GM19467 (cell line): Measurements from ENCODE around the gene QPCT.
"Not testable (repeated sequence)": the region's sequence is repeated elsewhere in the genome, so short reads cannot be mapped to it uniquely, and the experiment has no call there.

Experiments used
- ATAC-seq: cut with Tn5 transposase; IDR thresholded peaks from one replicate; pipeline ENCODE4 v1.9.1; 2021; ENCODE audit warnings: mild to moderate bottlenecking, moderate library complexity; ENCODE audit not compliant: unreplicated experiment

QPCT gene

DNA sequence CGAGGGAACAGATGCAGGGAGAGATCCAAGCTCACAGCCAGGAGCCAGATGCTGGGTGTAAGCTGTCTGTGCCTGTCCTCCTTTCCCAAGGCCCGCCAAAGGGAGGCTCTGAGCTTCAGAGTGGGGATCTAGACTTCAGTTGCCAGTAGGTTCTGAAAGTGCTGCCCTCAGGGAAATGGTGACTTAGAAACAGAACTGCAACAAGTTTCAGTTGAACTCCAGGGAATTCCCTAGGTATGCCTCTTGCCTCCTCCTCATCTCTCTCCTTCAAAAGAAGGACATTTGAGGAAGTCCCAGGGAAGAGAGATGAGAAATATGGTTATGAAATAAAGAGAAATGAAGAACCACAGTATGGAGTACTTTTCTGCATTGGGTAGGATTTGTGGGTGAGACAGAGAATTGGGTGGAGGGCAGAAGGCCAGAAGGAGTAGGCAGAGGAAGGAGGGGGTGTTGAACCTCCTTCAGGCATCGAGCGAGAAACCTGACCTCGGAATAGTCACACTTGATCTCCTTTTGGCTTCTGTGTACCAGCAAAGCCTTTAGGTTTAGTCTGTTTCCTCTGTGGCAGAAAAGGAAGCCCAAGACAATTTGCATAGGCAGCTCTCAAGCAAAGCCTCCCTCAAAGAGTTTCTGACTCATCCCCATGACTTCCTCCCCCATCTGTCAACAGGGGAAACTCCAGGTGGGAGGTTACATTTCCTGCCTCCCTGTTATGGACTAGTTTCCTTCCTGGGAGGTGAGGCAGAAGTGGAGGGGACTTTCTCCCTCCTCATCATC lies 45.7 kb downstream of the QPCT start:
- peak; percentile 95 for ATAC-seq

DNA sequence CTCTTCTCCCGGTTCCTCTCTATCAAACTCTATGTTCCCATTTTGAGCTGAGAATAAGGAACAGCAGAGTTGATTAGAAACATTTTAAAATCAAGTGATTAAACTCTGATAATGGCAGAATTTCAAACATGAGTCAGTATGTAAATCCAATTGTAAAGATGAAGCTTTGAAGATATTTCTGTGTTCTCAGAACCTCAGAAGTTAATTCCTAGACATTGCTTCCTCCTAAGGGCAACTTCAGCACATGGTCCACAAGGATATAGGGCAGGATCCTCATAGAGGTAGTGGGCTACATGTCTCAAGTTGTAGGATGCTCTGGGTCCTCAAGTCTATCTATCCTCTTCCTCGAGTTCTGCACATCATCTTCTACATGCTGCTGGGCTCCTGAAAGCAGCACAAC lies 46.3 kb downstream of the QPCT start:
- ATAC-seq: no peak

DNA sequence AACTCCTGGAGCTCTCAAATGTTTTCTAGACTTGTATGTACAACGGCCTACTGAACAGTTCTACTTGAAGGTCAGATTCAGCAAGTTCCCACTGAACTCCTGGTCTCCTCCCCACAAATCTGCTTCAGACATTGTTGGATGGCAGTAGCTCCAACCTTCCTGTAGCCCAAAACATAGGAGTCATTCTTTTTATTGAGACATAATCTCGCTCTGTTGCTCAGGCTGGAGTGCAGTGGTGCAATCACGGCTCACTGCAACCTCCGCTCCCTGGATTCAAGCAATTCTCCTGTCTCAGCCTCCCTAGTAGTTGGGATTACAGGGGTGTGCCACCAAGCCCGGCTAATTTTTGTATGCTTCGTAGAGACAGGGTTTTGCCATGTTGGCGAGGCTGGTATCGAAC lies 47.3 kb downstream of the QPCT start:
- no peak for ATAC-seq

GRCh38 chr2:37392428-37392827 lies 48.0 kb downstream of the QPCT start:
- ATAC-seq: no peak

DNA sequence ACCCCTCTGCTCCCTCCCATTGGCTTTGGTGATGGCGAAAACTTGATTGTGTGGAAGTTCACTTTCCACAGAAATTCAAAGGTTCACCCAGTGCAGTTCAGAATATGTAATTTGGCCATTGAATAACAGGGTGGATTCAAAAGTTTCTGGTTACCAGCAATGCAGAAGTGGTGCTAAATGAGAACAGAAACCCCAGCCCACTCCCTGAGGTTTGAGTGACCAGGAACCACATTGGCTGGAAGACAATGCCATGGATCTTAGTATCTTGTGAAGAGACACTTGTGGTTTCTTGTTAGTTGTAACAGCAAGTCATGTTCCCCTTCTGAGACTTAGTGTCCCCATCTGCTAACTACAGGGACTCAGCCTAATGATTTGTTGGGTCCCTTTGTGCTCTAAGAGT lies 49.8 kb downstream of the QPCT start:
- ATAC-seq: no peak

DNA sequence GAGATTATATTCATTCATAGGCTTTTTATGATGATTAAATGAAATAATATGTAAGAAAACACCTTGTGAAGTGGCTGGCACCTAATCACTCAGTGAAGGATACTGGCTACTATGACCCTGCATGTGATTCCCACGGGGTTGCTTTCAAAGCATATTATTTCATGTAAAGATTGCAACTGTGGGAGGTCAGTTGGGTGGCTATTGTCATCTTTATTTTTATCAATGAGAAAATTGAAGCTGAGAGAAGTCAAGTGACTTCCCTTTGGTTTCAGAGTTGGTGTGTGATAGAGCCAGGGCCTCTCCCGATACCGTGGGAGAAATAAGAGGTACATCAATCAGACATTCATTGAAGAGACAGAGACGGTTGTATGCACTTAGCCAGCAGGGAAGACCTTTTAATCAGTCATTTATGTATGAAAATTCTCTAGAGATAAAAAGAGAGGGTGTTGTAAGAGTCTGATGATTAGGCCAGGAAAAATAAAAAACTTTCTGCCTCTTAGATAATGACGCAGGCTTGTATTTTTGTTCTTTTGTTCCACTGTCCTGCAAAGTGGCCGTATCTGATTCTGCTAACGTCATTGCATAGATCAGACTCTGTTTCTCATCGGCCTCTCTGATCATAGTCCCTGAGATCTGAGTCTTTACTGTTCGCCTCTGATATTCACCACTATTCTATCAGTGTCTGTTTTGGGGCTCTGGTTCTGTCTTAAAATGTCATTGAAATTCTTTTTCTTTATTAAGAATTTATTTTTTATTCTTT lies 50.5 kb downstream of the QPCT start:
- no peak for ATAC-seq

GRCh38 chr2:37396890-37397565 lies 52.6 kb downstream of the QPCT start:
- ATAC-seq: no peak

GRCh38 chr2:37398990-37399389 lies 54.6 kb downstream of the QPCT start:
- ATAC-seq: no peak

- ATAC-seq: no peak
Observed at GRCh38 chr2:37400041-37400440, 55.6 kb downstream of the QPCT start.

GRCh38 chr2:37402636-37403035 lies 58.2 kb downstream of the QPCT start:
- no peak for ATAC-seq

DNA sequence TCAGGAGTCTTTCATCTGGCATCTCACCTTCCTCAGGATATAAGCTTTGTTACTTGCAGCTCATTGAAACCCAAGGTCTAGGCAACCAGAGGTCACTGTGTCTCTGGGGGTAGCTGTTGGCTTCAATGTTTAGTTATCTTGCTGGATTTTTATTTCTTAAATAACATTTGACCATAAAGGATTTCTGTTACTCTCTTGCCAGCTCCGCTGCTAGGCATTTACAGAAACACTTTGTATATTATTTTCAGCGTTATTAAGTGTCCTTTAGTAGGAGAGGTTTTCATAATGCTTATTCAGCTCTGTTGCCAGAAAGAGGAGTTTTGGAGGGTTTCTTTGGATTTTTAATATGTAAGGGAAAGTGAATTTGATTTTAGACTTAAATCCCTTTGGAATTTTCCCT lies 61.4 kb downstream of the QPCT start:
- no peak for ATAC-seq

DNA sequence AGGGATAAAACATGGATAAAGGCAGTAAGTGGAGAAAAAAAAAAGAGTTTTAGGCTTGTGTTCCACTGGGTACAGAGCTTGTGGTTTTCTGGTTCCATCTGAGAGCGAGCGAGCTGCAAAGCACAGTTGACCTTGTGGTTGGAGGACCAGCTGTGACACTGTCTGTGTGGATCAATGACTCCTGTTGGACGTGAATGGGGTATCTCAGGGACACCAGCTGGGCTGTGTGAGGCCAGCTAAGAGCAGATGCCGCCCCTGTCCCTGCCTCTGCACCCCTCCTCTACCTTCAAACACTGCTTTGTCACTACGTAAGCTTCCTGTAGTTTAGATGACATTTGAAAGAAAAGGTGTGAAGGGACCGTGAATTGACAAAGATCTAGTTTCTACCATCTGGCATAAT lies 67.8 kb downstream of the QPCT start:
- ATAC-seq: no peak

DNA sequence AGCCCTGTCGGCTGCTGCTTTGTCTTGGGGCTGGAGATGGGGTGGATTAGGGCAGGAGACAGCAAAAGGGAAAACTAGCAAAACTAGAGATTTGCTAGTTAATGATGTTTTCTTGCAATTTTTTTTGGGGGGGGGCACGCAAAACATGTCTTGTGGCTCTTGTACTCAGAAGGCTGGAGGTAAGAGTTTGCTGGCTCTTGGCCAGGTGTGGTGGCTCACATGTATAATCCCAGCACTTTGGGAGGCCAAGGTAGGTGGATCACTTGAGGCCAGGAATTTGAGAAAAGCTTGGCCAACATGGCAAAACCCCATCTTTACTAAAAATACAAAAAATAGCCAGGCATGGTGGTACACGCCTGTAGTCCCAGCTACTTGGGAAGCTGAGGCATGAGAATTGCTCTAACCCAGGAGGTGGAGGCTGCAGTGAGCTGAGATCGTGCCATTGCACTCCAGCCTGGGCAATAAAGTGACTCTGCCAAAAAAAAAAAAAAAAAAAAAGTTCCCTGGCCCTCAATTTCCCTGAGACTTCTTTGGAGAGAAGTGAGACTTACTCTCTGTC lies 69.6 kb downstream of the QPCT start:
- ATAC-seq: not testable (repeated sequence)

GRCh38 chr2:37414470-37414949 lies 70.1 kb downstream of the QPCT start:
- no peak for ATAC-seq

DNA sequence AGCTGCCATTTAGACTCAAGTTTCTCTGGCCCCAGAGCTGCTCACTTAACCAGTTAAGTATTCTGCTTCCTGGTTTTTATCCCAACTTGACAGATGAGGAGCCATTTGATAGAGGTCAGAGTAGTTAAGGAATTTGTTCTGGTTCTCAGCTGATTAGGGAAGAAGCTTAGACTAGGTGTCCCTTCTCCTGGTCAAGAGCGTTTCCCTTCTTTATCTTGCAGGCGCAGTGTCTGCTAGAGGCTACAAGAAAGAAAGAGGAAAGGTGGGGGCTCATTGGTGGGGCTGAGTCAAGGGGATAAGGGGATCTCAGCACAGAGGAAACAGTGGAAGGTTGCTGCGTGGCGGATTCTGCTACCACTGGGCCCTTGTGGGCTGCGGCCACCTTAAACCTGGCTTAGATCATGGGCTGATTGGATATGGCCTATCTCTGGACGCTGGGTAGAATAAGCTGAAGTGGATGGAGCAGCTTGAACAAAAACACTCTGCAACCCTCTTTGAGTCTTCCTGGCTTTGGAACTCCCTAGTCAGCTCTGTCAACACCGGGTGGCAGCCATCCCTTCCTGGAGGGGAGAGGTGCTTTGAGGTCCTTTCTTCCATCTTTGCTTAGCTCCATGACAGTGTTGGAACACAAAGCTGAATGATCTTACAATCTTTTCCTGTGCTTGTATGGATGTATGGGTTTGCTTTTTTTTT lies 70.8 kb downstream of the QPCT start:
- no peak for ATAC-seq

GRCh38 chr2:37417321-37417720 lies 72.9 kb downstream of the QPCT start:
- ATAC-seq: no peak

GRCh38 chr2:37418956-37419355 lies 74.5 kb downstream of the QPCT start:
- no peak for ATAC-seq

- ATAC-seq: no peak
Observed at GRCh38 chr2:37421686-37422085, 77.3 kb downstream of the QPCT start.

DNA sequence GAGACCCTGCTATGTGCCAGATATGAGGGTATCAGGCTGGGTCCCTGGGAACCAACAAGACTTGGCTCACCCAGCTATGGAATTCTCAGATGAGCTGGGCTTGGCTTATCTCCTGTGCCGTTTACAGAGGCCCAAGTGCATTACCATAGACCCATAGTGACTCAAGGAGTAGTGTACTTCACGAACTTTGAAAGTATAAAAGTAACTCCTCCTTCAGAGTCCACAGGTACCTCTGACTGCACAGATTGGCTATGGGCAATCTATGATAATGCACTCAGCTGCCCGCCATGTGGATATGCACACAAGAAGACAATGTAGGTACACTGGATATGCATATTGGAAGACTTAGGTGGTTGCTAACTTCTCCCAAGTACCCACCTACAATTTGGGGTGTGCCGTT lies 78.4 kb downstream of the QPCT start:
- no peak for ATAC-seq
